DND-41 (cell line): Measurements from ENCODE around the gene RGS7.

Source experiments
- ATAC-seq: fragments of 200-7000 bp; cut with Tn5 transposase; 3 replicates; pipeline ENCODE4 v1.9.1; 2021; ENCODE audit warnings: low read depth; ENCODE audit not compliant: insufficient read depth
- DNase-seq: peaks from one replicate; pipeline ENCODE4 v3.0.0-alpha.2; 2020
- H2AFZ ChIP-seq: 2 replicates; pipeline ENCODE4 v1.6.0; 2012; ENCODE audit warnings: low read depth, low read length
- H3K27ac ChIP-seq: 2 replicates; pipeline ENCODE4 v1.5.1; 2012; ENCODE audit warnings: low read length, inconsistent platforms
- H3K27me3 ChIP-seq: fragments of 200-600 bp; sonication (generic); 2 replicates; pipeline ENCODE4 v1.6.0; 2012; ENCODE audit warnings: low read length, mild to moderate bottlenecking, inconsistent platforms; ENCODE audit not compliant: insufficient read depth, poor library complexity
- H3K36me3 ChIP-seq: 2 replicates; pipeline ENCODE4 v1.5.1; 2012; ENCODE audit warnings: low read length, inconsistent platforms; ENCODE audit not compliant: insufficient read depth
- H3K4me1 ChIP-seq: 2 replicates; pipeline ENCODE4 v1.5.1; 2012; ENCODE audit warnings: mild to moderate bottlenecking, low read length; ENCODE audit not compliant: insufficient read depth
- H3K4me2 ChIP-seq: 2 replicates; pipeline ENCODE4 v1.6.0; 2012; ENCODE audit warnings: mild to moderate bottlenecking, moderate library complexity, low read length, inconsistent platforms; ENCODE audit not compliant: insufficient read depth
- H3K4me3 ChIP-seq, 2 experiments: fragments of 200-600 bp in 1 of 2; shearing (Covaris generic) in 1 of 2; 2 replicates each; pipeline ENCODE4 v1.5.1; 2012 to 2016; ENCODE audit warnings: inconsistent platforms in 2 of 2, low read length in 2 of 2, mild to moderate bottlenecking in 2 of 2, low read depth in 1 of 2, moderate library complexity in 1 of 2
- H3K79me2 ChIP-seq: 2 replicates; pipeline ENCODE4 v1.6.0; 2012; ENCODE audit warnings: low read length, inconsistent platforms; ENCODE audit not compliant: insufficient read depth
- H3K9ac ChIP-seq: 2 replicates; pipeline ENCODE4 v1.6.0; 2012; ENCODE audit warnings: low read depth, mild to moderate bottlenecking, inconsistent platforms, low read length, moderate library complexity
- H3K9me3 ChIP-seq: 2 replicates; pipeline ENCODE4 v1.5.1; 2012; ENCODE audit warnings: low read length, moderate library complexity, mild to moderate bottlenecking, inconsistent platforms; ENCODE audit not compliant: insufficient read depth, severe bottlenecking
- H4K20me1 ChIP-seq: 2 replicates; pipeline ENCODE4 v1.6.0; 2012; ENCODE audit warnings: low read length; ENCODE audit not compliant: insufficient read depth
- EZH2 ChIP-seq: IDR thresholded peaks from 3 replicates; pipeline ENCODE4 v1.6.1; 2012; ENCODE audit warnings: borderline replicate concordance, low read depth, mild to moderate bottlenecking, moderate library complexity, low read length, inconsistent platforms; ENCODE audit not compliant: severe bottlenecking
- TF ChIP-seq, protein P1 (sequence below): IDR thresholded peaks from 2 replicates; pipeline ENCODE4 v1.5.1; 2012; ENCODE audit warnings: borderline replicate concordance, low read length, moderate library complexity, mild to moderate bottlenecking; ENCODE audit not compliant: poor library complexity, severe bottlenecking; ENCODE audit errors: extremely low read depth

The RGS7 gene

DNA sequence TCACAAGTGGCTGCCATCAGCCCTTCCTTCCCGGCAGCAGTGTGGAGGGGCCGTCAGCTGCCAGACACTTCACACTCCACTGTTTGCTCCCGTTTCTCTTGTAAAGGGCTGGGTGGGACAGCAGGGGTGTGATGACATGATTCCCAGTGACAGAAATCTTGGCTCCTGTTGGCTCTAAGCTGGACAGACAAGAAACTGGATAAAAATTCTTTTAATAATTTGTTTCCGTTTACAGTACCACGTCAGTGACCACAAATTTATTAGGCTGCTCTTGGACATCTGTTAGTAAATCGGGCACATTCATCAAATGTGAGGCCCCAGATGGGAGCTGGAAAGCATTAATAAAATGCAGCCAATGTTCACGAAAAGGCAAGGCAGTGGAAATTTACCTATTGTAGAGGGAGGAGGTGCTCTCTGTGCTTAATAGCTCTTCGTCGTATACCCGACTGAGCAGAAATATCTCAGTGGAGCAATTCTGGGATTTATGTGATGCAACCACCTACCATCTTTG, 391.4 kb downstream of the RGS7 start:
- H3K4me2 ChIP-seq = no peak overlapping the region
- TF ChIP-seq, protein P1, sequence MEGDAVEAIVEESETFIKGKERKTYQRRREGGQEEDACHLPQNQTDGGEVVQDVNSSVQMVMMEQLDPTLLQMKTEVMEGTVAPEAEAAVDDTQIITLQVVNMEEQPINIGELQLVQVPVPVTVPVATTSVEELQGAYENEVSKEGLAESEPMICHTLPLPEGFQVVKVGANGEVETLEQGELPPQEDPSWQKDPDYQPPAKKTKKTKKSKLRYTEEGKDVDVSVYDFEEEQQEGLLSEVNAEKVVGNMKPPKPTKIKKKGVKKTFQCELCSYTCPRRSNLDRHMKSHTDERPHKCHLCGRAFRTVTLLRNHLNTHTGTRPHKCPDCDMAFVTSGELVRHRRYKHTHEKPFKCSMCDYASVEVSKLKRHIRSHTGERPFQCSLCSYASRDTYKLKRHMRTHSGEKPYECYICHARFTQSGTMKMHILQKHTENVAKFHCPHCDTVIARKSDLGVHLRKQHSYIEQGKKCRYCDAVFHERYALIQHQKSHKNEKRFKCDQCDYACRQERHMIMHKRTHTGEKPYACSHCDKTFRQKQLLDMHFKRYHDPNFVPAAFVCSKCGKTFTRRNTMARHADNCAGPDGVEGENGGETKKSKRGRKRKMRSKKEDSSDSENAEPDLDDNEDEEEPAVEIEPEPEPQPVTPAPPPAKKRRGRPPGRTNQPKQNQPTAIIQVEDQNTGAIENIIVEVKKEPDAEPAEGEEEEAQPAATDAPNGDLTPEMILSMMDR = no peak
- TF ChIP-seq EZH2 = no peak
- no peaks in the 10 kb centered on the region for H3K27me3 ChIP-seq
- no peaks in the 10 kb centered on the region for H3K9me3 ChIP-seq
- no peak overlapping the region for H3K9ac ChIP-seq
- no peak for ATAC-seq
- no peaks in the 10 kb centered on the region for H3K4me1 ChIP-seq
- H3K27ac ChIP-seq = no peak overlapping the region
- no peaks in the 10 kb centered on the region for H3K36me3 ChIP-seq
- no peak for DNase-seq
- H2AFZ ChIP-seq = no peak overlapping the region
- H3K4me3 ChIP-seq = no peak overlapping the region
- H4K20me1 ChIP-seq = no peaks in the 10 kb centered on the region
- H3K79me2 ChIP-seq = no peaks in the 10 kb centered on the region

DNA sequence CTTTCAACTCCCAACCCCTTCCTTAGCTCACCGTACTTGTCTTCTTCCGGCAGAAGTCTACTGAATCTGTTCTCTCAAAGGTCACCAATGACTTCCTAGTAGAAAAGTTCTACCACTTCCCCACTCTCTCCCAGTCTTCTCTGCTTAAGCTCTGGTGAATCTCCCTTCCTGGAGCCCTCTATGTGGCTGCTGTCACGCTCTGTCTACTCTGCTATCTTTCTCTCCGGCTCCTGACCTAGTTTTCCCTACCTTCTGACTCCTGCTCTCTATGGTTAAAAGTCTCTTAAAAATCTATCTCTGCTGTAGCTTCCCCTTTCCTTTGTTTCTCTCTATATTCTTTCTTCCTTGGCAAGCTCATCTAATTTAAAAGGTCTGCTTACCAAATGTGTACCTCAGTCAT, 394.9 kb downstream of the RGS7 start:
- ATAC-seq (no peak), DNase-seq (no peak)
- Histone ChIP-seq H3K4me2 (no peak overlapping the region), H3K9me3 (no peaks in the 10 kb centered on the region), H3K4me3 (no peak overlapping the region), H3K4me1 (no peaks in the 10 kb centered on the region), H3K79me2 (no peaks in the 10 kb centered on the region), H3K36me3 (no peaks in the 10 kb centered on the region), H2AFZ (no peak overlapping the region), H3K27ac (no peak overlapping the region), H3K27me3 (no peaks in the 10 kb centered on the region), H3K9ac (no peak overlapping the region), H4K20me1 (no peaks in the 10 kb centered on the region)
- TF ChIP-seq, protein P1 = no peak
- no peak for TF ChIP-seq EZH2

DNA sequence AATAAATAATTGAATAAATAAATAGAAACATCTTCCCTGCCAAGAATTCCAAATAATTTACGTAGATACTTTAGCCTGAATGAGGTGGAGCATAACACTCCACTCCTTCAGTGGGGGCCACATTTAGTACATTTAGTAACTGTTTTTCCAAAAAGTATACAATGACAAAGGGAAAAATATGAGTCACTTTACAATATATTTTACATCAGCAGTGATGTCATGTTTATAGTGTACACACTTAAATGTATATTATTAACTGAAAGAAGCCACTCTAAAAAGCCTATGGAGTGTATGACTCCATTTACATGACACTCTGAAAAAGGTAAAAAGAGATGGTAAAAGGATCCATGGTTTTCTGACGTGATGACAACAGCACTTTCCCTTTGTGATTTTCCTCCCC, 400.6 kb downstream of the RGS7 start:
- Histone ChIP-seq H3K9ac (no peak overlapping the region), H3K36me3 (no peaks in the 10 kb centered on the region), H3K9me3 (no peaks in the 10 kb centered on the region), H2AFZ (no peak overlapping the region), H3K4me3 (no peak overlapping the region), H3K79me2 (no peaks in the 10 kb centered on the region), H4K20me1 (no peaks in the 10 kb centered on the region), H3K4me1 (no peaks in the 10 kb centered on the region), H3K27ac (no peak overlapping the region), H3K4me2 (no peak overlapping the region), H3K27me3 (no peaks in the 10 kb centered on the region)
- TF ChIP-seq, protein P1 = no peak
- no peak for TF ChIP-seq EZH2
- ATAC-seq (no peak), DNase-seq (no peak)

DNA sequence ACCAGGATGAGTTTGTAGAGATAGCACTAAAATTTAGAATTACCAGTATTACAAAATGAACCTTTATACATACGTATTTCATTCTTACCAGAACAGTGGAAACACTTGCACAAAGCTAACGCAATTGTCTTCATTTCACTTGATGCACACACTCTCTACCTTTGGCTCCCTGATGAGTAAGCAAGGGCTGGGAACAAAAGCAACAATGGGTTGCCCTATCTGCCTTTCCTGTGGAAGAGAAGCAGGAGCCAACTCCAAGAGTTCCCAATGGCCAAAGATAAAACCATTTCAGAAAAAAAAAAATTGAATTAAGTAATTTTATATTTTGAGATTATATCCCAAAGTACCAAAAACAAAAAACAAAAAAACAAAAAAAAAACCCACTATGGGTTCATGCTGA, 401.0 kb downstream of the RGS7 start:
- Histone ChIP-seq H4K20me1 (no peaks in the 10 kb centered on the region), H3K9ac (no peak overlapping the region), H3K27me3 (no peaks in the 10 kb centered on the region), H3K4me3 (no peak overlapping the region), H3K4me2 (no peak overlapping the region), H3K79me2 (no peaks in the 10 kb centered on the region), H3K27ac (no peak overlapping the region), H3K4me1 (no peaks in the 10 kb centered on the region), H3K9me3 (no peaks in the 10 kb centered on the region), H2AFZ (no peak overlapping the region), H3K36me3 (no peaks in the 10 kb centered on the region)
- no peak for ATAC-seq
- TF ChIP-seq EZH2 = no peak
- TF ChIP-seq, protein P1 = no peak
- no peak for DNase-seq
